ENCODE measurements around the gene IFITM10.
A peak's percentile ranks its signal among the peaks of the same experiment; 100 is the strongest.
"Not testable (repeated sequence)": the region's sequence is repeated elsewhere in the genome, so short reads cannot be mapped to it uniquely, and the experiment has no call there.

IFITM10 gene

DNA sequence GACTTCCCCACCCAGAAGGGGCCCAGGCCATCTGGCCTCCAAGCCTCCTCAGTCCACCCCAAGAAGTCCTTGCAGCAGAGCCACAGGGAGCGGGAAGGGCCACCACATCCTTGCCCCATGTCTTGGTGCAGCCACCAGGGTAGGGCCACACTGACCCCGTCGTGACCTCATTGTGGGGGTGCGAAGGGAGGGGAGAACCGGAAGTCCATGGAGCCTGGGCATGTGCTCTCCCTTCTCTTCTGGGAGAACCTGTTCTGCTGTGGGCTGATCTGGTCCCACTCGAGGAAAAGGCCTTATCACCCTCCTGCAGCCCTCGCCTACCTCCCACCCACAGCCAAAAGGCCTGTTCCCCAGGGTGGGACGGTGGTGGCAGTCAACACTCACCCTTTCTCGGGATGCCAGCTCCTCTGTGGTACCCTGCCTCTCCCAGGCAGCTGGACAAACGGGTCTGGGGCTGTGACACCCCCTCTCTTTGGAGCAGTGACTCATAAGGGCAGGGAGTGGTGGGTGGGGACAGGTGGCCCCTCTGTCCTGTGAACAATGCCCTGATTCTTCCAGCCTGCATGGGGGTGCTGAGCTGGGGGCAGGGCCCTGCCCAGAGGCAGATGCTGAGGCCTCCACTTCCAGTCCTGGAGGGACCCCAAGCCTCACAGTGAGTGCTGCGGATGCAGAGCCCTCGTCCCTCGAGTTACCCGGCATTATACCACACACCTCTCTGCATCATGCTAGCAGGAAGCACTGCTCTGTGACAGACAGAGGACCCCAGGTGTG lies 27.9 kb upstream of the IFITM10 start:
- DNase-seq (ENCODE audit: low read depth, low spot score): no peak

DNA sequence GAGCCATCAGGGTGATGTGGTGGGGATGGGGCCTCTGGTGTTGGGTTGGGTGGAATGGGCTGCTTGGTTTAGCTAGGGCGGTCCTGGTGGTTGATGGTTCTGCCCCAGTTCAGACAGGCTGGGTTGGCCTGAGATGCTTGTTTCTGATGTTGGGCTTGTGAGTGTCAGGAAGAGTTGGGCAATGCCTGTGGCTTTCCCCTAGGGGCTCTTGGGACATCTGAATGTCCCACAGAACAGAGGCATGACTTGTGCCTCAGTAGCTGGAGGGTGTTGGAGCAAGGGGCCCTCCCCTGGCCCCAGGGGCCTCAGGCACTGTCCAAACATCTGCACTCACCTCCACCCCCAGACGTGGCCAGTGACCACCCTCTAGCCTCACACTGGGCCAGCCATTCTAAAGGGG lies 27.3 kb upstream of the IFITM10 start:
- DNase-seq (ENCODE audit: low read depth, low spot score): no peak

DNA sequence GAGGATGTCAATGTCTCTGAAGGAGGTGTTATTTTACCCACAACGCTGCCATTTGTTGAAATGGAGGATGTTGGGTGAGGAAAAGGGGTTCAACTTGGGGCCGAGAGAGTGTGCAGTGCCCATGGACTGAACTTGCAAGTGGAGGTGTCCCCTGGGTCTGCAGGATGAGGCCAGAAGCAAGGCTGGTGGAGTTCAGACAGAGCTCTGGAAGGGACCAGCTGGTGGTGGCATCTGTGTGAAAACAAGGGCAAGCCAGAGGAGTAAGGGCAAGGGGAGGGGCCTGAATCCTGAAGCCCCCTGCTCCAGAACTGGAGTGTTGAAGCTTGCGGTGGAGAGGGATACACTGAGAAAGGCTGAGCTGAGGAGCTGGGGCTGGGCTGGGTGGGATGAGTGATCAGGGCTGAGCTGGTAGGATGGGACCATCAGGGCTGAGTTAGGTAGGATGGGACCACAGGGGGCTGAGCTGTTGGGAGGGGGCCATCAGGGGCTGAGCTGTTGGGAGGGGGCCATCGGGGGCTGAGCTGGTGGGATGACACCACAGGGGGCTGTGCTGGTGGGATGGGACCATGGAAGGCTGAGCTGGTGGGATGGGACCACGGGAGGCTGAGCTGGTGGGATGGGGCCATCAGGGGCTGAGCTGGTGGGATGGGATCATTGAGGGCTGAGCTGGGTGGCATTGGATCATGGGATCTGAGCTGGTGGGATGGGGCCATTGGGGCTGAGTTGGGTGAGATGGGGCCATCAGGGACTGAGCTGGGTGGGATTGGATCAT lies 26.7 kb upstream of the IFITM10 start:
- DNase-seq (ENCODE audit: low read depth, low spot score): no peak

DNA sequence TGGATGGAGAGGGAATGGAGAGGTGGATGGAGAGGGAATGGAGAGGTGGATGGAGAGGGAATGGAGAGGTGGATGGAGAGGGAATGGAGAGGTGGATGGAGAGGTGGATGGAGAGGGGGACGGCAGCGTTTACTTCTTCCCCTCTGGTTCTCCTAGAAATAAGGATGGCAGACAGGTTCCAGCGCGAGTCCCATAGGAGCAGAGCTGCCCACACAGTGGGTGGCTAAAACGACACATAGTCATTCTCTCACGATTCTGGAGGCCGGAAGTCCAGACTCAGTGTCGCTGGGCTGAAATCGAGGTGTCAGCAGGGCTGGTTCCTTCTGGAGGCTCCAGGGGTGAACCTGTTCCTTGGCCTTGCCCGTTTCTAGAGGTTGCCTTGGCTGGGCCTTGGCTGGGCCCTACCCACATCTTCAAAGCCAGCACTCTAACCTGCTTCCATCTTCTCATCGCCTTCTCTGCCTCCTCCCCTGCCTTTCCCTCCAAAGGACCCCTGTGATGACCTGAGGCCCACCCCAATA lies 26.0 kb upstream of the IFITM10 start:
- DNase-seq (ENCODE audit: low read depth, low spot score): no peak

DNA sequence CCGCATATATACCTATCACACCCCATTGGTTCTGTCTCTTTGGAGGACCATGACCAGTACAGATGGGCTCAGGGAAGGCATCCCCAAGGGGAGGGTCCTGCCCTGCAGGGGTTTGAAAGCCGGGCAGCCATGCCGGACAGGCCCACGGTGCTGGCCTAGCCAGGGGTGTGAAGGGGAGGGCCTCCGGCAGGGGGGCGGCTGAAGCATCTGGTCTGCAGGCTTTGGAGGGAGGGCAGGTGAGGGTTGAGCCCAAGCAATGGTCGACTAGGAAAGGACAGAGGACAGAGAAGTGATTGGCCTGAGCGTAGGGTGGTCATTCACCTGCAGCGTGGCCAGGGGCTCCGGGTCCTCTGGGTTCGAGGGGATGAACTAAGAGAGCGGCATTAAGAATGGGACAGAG lies 24.5 kb upstream of the IFITM10 start:
- no peak for DNase-seq (ENCODE audit: low read depth, low spot score)

DNA sequence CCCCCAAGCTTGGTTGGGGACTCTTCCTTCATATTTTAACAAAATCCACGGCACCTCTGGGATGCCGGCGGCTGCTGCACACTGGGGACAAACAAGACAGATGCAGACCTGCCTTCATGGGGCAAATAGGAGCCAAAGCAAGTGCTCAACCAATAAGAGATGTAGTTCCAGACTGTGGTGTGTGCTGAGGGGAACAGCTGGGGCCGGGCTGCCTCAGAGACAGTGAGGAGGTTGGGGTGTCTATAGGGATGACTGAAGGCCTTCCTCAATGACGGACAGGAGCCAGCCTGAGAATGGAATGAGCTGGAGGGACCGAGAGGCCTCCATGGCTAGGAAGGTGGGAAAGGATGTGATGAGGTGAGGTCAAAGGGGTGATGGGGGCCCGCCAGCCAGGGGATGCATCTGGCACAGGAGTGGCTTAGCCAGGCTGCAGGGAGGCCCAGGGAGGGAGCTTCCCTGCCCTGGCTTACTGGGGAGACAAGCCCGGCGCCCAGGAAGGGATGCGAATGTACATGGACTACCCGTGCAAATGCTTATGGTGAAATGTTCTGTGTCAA lies 23.7 kb upstream of the IFITM10 start:
- no peak for DNase-seq (ENCODE audit: low read depth, low spot score)

DNA sequence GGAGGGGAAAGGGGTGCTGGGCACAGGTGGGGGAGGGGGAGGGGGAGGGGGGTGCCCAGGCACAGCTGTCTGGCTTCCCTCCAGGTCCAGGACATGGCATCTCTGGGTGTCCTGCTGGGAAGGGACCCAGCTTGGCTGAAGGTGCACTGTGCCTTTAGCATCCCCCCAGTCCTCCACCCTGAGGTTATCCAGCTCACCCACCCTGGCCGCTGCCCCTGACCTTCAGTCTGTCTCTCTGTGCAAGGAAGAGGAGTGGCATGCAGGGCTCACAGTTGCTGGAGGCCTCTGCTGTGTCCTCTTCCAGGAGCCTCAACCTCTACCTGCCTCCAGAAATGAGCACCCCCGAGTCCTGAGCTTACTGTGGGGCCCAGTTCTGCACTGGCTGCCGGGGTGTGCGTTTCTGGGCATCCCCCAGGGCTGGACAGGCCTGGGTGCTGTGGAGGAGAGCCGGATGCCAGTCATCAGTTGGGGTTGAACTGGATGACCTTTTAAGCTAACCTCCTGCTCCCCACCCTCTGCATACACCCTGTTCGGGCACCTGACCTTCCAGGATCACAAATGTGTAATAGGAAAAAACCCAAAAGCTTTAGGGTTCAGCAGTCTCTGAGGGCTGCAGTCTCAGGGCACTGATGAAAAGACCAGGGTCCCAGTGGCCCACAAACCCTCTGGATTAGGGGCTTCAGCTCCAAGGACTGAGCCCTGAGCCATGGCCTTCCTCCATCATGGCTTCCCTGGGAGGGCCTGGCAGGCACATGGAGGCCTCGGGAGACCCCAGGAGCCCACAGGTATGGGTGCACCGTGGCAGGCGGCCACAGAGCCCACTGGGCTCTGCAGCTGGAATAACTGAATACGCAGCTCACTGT lies 23.0 kb upstream of the IFITM10 start:
- no peak for DNase-seq (ENCODE audit: low read depth, low spot score)

DNA sequence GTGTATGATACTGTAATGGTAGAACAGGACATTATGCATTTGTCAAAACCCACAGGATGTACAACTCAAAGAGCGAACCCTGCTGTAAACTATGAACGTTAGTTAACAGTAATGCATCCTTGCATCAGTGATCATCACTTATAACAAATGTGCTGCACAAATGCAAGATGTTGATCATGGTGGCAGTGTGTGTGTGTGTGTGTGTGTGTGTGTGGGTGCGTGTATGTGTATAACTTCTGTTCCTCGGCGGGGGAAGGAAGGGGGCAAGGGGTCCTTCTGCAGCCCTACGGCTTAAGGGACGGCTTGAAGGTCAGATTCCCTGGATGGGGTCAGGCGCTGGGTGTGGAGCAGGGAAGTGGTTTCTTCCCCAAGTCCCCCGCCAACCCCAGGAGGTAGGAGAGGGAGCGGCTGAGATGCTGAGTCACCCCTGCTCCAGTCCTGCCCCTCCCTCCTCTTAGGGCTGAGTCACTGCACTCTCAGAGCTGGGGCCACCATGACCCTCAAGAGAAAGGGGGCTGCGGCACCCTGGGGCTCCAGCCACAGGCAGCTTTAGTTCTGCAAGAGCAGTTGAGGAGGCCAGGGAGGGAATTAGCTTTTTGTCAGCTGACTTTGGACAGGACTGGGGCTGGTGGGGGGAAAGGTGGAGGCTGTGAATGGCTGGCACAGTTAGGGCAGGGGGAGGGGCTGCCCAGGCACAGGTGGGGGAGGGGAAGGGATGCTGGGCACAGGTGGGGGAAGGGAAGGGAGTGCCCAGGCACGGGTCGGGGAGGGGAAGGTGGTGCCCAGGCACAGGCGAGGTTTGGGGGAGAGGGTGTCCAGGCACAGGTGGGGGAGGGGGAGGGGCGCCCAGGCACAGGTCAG lies 22.1 kb upstream of the IFITM10 start:
- DNase-seq (ENCODE audit: low read depth, low spot score): peak; percentile 92

DNA sequence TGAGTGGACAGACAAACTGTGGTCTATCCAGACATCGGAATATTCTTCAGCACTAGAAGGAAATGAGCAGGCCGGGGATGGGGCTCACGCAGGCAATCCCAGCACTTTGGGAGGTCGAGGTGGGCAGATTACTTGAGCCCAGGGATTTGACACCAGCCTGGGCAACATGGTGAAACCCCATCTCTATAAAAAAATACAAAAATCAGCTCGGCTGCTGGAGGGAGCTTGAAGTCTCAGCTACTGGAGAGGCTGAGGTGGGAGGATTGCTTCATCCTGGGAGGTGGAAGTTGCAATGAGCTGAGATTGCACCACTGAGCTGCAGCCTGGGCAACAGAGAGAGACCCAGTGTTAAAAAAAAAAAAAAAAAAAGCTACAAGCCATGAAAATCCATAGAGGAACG lies 21.3 kb upstream of the IFITM10 start:
- DNase-seq (ENCODE audit: low read depth, low spot score): no peak

DNA sequence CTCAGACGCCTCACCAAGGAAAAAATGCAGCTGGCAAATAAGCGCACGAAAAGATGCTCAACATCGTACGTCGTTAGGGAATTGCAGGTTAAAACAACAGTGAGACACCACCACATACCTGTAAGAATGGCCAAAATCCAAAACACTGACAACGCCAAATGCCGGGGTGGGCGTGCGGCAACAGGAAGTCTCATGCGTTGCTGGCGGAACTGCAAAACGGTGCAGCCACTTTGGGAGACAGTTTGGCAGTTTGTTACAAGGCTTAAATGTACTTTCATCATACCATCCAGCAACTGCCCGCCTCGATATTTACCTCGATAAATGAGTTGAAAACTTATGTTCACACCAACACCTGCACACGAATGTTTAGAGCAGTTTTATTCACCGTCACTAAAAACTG lies 20.9 kb upstream of the IFITM10 start:
- DNase-seq (ENCODE audit: low read depth, low spot score): no peak

DNA sequence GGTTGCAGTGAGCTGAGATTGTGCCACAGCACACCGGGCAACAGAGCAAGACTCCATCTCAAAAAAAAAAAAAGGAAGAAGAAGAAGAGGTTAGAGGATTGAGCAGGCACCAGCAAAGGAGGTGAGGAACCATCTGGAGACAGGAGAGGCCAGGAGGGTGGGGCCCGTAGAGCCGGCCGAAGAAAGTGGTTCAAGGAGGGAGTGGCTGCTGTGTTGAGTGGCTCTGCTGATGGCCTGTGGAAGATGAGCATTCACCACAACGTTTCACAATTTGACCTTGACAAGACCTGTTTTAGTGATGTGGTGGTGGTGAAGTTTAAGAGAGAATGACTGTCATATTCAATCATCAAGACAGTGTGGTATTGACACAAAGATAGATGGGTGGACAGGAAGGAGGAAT lies 20.1 kb upstream of the IFITM10 start:
- DNase-seq (ENCODE audit: low read depth, low spot score): no peak

DNA sequence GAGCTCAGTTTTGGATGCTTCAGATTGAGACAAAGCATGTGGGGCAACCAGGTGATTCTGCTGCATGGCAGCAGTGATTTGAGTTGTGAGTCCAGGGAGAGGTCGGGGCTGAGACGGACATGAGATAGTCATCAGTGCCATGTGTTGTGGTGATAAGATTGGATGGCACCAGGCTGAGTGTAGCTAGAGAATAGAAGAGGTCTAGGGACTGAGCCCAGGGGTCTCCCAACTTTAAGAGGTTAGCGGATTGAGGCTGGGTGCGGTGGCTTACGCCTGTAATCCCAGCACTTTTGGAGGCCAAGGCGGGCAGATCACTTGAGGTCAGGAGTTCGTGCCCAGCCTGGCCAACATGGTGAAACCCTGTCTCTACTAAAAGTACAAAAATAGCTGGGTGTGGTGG lies 19.7 kb upstream of the IFITM10 start:
- no peak for DNase-seq (ENCODE audit: low read depth, low spot score)

DNA sequence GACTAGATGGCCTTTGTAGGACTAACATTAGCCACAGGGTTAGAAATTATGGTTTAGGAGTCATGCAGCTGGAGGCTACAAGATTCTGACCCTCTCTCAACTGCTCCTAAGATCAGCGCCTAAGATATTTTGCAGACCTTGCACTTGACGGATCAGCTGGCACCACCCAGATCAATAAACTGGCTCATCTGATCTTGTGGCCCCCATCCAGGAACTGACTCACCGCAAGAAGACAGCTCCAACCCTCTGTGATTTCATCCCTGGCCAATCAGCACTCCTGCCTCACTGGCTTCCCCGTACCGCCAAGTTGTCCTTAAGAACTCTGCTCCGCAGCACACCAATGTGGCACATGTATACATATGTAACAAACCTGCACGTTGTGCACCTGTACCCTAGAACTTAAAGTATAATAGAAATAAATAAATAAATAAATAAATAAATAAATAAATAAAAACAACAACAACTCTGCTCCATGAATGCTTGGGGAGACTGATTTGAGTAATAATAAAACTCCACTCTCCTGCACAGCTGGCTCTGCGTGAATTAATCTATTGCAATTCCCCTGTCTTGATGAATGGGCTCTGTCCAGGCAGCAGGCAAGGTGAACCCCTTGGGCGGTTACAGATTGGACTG lies 19.0 kb upstream of the IFITM10 start:
- DNase-seq (ENCODE audit: low read depth, low spot score): not testable (repeated sequence)

DNA sequence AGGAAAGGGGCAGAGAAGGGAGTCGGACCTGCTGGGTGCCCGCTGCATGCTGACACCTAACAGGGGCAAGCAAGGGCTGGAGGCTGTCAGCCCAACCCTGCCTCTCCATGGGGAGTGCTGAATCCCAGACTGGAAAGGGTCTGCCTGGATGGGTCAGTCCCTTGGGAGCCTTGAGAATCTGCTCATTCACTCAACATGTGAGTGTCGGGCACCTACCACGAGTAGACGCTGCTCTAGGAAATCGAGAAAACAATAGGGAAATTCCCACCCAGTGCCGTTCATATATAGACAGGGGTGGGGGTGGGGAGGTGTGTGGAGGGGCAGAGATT lies 17.7 kb upstream of the IFITM10 start:
- DNase-seq (ENCODE audit: low read depth, low spot score): no peak

DNA sequence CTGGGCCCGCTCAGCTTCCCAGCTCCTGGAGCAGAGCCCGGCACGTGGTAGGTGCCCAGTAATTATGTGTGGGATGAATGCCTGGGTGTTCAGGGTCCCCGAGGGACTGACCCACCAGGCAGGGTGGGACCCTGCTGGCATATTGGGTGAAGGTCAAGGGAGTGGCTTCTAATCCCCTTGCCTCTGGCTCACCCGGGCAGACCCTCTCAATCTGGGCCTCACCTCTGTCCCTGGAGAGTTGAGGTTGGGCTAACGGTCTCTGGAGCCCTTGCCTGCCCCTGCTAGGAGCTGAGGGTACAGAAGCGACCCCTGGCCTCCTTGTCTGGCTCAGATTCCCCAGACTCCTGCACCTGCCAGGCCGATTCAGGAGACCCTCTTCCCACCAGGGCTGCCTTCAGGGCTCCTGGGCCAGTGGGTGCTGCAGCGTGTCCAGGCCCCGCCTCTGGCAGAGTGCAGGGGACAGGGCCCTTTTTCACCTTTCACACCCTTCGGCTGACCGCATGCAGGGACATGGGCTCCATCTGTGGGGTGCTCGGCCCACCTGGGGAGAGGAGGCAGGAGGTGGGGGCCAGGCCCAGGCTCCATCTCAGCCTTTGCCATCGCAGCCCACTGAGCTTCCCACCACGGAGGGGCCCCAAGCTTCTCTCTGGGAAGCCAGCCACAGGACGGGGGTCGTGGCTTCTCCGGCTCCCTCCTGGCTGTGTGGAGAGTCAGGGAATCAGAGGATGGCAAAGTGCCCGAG lies 17.2 kb upstream of the IFITM10 start:
- DNase-seq (ENCODE audit: low read depth, low spot score): no peak

DNA sequence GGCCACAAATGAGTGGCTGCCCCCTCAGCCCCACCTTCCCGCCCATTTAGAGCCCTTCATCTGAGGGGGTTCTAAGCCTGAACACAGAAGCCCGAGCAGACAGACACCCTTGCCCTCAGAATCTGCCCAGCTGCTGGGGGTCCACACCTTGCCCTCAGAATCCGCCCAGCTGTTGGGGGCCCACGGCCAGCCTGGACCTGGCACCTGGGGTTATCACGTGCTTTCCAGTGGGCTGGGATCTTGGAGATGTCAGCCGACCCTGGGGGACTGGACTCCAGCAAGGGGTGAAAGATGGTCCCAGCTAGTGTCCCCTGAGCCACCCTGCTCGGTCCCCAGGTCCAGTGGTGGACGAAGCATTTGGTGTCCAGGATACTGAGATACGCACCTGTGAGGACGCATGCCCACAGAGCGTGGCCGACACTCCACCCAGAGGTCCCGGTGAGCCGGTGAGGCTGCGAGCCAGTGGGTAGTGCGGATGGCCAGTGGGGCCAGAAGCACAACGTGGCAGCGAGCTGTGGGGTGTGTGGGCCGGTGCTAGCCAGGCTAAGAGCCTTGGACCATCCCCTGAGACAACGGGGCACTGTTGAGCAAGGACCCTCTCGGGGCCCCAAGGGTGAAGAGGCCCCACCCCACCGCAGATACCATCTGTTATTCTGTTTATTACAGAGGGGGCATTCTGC lies 16.5 kb upstream of the IFITM10 start:
- no peak for DNase-seq (ENCODE audit: low read depth, low spot score)

DNA sequence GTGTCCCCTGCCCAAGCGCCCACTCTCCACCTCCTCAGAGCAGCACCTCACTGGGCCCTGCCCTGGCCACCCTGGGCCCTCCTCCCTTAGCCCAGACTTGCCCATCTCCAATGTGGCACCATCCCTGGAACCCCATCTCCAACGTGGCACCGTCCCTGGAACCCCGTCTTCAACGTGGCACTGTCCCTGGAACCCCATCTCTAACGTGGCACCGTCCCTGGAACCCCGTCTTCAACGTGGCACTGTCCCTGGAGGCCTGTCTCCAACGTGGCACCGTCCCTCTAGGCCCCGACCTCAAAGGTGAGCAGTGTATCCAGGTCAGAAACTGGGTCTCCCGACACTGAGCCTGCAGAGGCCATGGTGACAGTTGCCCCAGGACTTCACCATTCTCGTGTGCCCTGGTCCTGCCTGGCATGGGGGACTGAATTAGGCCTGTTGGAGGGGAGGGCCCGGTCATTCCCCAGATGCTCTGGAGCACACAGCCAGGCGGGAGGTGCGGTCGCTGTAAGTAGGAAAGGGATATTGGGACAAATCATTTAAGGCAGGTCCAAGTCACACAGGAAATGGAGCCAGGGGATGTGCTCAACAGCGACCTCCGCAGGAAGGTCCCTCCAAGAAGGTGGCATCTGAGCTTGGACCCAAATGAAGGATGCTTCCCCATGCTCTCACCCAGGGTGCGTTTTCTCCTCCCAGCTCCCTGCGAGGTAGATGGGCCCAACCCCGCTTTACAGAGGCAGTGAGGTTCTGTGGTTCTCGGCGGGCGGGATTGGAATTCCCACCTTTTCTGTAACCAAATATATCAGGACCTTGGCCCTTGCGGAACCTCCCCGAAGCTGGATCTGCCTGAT lies 15.7 kb upstream of the IFITM10 start:
- DNase-seq (ENCODE audit: low read depth, low spot score): no peak

All from astrocyte of the hippocampus (primary cell).